GM21717 (cell line): Measurements from ENCODE around the gene ABCA3.

ENCODE experiments used
- ATAC-seq: cut with Tn5 transposase; IDR thresholded peaks from one replicate; pipeline ENCODE4 v1.9.1; 2021; ENCODE audit warnings: mild to moderate bottlenecking, moderate library complexity; ENCODE audit not compliant: unreplicated experiment

Gene ABCA3

GRCh38 chr16:2319606-2320005 is 20.9 kb downstream of the ABCA3 start:
- ATAC-seq, result no peak

- ATAC-seq, result no peak
Observed at GRCh38 chr16:2317231-2318020, 23.1 kb downstream of the ABCA3 start.

GRCh38 chr16:2308089-2308962 is 32.2 kb downstream of the ABCA3 start:
- ATAC-seq, result no peak

- no peak for ATAC-seq
Observed at GRCh38 chr16:2299915-2300192, 40.7 kb downstream of the ABCA3 start.

- no peak for ATAC-seq
Observed at GRCh38 chr16:2299121-2299914, 41.2 kb downstream of the ABCA3 start.

GRCh38 chr16:2298621-2299020 is 41.9 kb downstream of the ABCA3 start:
- ATAC-seq, result no peak

- no peak for ATAC-seq
Observed at GRCh38 chr16:2297506-2297860, 43.0 kb downstream of the ABCA3 start.

- no peak for ATAC-seq
Observed at GRCh38 chr16:2296661-2297505, 43.6 kb downstream of the ABCA3 start.

- peak; percentile 72 for ATAC-seq
Observed at GRCh38 chr16:2295056-2295798, 45.3 kb downstream of the ABCA3 start.

- no peak for ATAC-seq
Observed at GRCh38 chr16:2292221-2292620, 48.3 kb downstream of the ABCA3 start.

- no peak for ATAC-seq
Observed at GRCh38 chr16:2289282-2289681, 51.2 kb downstream of the ABCA3 start.

GRCh38 chr16:2288726-2289125 is 51.8 kb downstream of the ABCA3 start:
- ATAC-seq, result no peak

GRCh38 chr16:2287916-2288547 is 52.5 kb downstream of the ABCA3 start:
- ATAC-seq, result no peak

GRCh38 chr16:2286550-2286949 is 54.0 kb downstream of the ABCA3 start:
- ATAC-seq, result no peak

- no peak for ATAC-seq
Observed at GRCh38 chr16:2285731-2286191, 54.8 kb downstream of the ABCA3 start.

- no peak for ATAC-seq
Observed at GRCh38 chr16:2284797-2285576, 55.5 kb downstream of the ABCA3 start.

- ATAC-seq, result no peak
Observed at GRCh38 chr16:2284001-2284770, 56.3 kb downstream of the ABCA3 start.
